Measurements from ENCODE around the gene GYPB.
"Not testable (repeated sequence)": the region's sequence is repeated elsewhere in the genome, so short reads cannot be mapped to it uniquely, and the experiment has no call there.

The GYPB gene

DNA sequence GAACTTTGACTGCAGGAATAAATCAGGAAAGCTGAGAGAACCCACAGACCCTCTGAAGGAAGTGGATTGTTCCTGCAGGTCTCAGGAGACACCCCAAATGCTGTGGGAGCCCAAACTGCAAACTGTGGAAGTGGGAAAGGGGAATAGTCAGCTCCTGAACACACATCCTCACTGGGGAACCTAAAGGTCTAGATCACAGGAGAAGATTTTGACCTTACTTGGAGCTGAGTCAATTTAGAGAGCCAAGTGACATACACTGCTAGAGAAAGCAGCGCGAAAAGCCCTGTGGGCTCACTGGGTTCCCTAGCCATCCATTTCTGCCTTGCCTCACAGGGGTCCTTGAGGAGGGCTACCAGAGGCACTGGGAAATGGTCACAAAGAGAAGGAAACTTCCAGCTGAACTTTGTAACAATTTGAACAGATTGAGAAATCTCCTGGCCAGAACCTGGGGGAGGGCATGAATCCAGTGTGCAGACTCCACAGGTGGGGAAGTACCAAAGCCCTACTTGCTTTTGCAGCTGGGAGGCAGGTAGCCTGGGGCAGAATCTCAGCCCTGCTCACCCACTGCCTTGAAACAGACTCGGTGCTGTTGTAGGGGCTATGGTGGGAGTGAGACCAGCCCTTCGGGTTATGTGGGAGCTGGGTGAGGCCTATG is 5.3 kb upstream of the GYPB start:
- not testable (repeated sequence) for H3F3A ChIP-seq (ENCODE audit: low read depth); H3K9ac ChIP-seq (ENCODE audit: low read depth, low read length, poor library complexity, severe bottlenecking); H2AFZ ChIP-seq (ENCODE audit: low read length); H3K9me3 ChIP-seq (ENCODE audit: insufficient read depth, low read depth, low read length); H3K4me1 ChIP-seq (ENCODE audit: insufficient read depth, low read length, poor library complexity, severe bottlenecking); H3K4me3 ChIP-seq (ENCODE audit: low read length, poor library complexity, severe bottlenecking); H4K20me1 ChIP-seq (ENCODE audit: insufficient read depth, low read length, poor library complexity, severe bottlenecking); H3K79me2 ChIP-seq (ENCODE audit: insufficient read depth, low read length); H3K36me3 ChIP-seq (ENCODE audit: insufficient read depth, low read length); H3K9me2 ChIP-seq (replicated peaks; ENCODE audit: low read depth, low read length); H3K4me2 ChIP-seq (ENCODE audit: low read depth, low read length, poor library complexity, severe bottlenecking); H3K27me3 ChIP-seq (ENCODE audit: insufficient read depth, low read length, poor library complexity, severe bottlenecking)

DNA sequence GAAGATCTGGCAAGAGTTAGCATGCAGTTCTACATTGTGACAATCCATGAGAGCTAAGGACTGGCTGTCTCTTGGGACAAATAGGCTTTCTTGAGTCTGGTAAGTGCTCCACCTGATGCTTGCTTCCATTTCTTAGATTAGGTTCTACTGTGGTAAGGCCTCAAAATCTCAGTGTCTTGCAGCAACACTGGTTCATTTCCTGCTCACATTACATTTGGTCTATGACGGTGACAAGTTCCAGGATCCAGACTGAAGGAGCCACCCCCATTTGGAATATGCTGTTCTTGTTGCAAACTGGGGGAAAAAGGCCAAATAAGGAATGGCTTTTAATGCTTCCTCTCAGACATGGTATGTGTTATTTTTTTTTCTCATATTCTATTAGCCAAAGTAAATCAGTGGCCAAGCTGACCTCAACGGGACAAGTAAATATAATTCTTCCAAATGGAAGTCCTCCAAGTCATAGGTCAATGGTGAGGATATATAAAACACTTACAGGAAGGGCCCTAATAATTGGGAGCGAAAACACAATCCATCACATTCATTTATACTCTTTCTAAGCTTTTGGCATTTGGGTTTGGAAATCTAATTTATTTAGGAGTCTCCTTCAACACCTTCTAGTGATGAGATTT is 3.7 kb upstream of the GYPB start:
- H3K9ac ChIP-seq (ENCODE audit: low read depth, low read length, poor library complexity, severe bottlenecking); H3K4me2 ChIP-seq (ENCODE audit: low read depth, low read length, poor library complexity, severe bottlenecking); H3K27me3 ChIP-seq (ENCODE audit: insufficient read depth, low read length, poor library complexity, severe bottlenecking); H3K9me3 ChIP-seq (ENCODE audit: insufficient read depth, low read depth, low read length); H3K4me3 ChIP-seq (ENCODE audit: low read length, poor library complexity, severe bottlenecking); H3F3A ChIP-seq (ENCODE audit: low read depth); H4K20me1 ChIP-seq (ENCODE audit: insufficient read depth, low read length, poor library complexity, severe bottlenecking); H3K9me2 ChIP-seq (replicated peaks; ENCODE audit: low read depth, low read length); H3K79me2 ChIP-seq (ENCODE audit: insufficient read depth, low read length); H3K4me1 ChIP-seq (ENCODE audit: insufficient read depth, low read length, poor library complexity, severe bottlenecking); H2AFZ ChIP-seq (ENCODE audit: low read length); H3K36me3 ChIP-seq (ENCODE audit: insufficient read depth, low read length): not testable (repeated sequence)

DNA sequence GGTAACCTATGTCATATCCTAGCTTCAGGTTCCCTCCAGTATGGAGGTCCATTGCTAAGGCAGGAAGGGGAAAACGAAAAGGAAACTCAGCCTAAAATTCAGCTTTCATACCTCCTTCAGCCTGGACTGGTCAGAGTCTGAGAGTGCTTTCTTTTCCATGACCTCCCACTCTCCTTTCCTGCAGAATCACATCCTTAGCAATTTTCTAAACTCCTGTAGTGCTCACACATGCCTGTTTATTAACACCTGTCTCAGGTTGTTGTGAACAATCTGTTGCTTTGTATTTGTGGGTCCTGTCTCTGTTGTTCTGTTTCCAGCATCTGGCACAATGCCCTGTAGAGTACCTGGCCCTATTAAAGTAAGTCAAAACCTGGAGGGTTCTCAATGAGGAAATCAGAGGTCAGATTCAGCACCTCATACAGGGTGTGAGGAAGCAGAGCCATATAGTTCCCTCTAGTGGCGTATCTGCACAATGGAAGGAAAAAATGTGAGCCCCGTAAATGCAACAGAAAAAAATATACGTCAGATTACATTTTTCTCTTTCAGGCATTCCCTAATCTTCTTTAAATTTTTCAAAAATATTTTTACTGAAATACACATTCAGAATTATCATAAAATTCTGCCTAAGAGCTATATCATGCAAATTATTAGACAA is 2.3 kb upstream of the GYPB start:
- H2AFZ ChIP-seq (ENCODE audit: low read length) = 0 out of 2 replicates have a peak overlapping the region, but pooled peaks have one; percentile 49
- not testable (repeated sequence) for H3K4me2 ChIP-seq (ENCODE audit: low read depth, low read length, poor library complexity, severe bottlenecking); H3K79me2 ChIP-seq (ENCODE audit: insufficient read depth, low read length); H4K20me1 ChIP-seq (ENCODE audit: insufficient read depth, low read length, poor library complexity, severe bottlenecking); H3K9ac ChIP-seq (ENCODE audit: low read depth, low read length, poor library complexity, severe bottlenecking); H3F3A ChIP-seq (ENCODE audit: low read depth); H3K9me2 ChIP-seq (replicated peaks; ENCODE audit: low read depth, low read length); H3K27me3 ChIP-seq (ENCODE audit: insufficient read depth, low read length, poor library complexity, severe bottlenecking); H3K4me1 ChIP-seq (ENCODE audit: insufficient read depth, low read length, poor library complexity, severe bottlenecking); H3K36me3 ChIP-seq (ENCODE audit: insufficient read depth, low read length); H3K4me3 ChIP-seq (ENCODE audit: low read length, poor library complexity, severe bottlenecking); H3K9me3 ChIP-seq (ENCODE audit: insufficient read depth, low read depth, low read length)
- TF ChIP-seq, protein P1, sequence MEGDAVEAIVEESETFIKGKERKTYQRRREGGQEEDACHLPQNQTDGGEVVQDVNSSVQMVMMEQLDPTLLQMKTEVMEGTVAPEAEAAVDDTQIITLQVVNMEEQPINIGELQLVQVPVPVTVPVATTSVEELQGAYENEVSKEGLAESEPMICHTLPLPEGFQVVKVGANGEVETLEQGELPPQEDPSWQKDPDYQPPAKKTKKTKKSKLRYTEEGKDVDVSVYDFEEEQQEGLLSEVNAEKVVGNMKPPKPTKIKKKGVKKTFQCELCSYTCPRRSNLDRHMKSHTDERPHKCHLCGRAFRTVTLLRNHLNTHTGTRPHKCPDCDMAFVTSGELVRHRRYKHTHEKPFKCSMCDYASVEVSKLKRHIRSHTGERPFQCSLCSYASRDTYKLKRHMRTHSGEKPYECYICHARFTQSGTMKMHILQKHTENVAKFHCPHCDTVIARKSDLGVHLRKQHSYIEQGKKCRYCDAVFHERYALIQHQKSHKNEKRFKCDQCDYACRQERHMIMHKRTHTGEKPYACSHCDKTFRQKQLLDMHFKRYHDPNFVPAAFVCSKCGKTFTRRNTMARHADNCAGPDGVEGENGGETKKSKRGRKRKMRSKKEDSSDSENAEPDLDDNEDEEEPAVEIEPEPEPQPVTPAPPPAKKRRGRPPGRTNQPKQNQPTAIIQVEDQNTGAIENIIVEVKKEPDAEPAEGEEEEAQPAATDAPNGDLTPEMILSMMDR (conservative IDR thresholded peaks at IDR 0.05; ENCODE audit: low read length) = peak; percentile 68

DNA sequence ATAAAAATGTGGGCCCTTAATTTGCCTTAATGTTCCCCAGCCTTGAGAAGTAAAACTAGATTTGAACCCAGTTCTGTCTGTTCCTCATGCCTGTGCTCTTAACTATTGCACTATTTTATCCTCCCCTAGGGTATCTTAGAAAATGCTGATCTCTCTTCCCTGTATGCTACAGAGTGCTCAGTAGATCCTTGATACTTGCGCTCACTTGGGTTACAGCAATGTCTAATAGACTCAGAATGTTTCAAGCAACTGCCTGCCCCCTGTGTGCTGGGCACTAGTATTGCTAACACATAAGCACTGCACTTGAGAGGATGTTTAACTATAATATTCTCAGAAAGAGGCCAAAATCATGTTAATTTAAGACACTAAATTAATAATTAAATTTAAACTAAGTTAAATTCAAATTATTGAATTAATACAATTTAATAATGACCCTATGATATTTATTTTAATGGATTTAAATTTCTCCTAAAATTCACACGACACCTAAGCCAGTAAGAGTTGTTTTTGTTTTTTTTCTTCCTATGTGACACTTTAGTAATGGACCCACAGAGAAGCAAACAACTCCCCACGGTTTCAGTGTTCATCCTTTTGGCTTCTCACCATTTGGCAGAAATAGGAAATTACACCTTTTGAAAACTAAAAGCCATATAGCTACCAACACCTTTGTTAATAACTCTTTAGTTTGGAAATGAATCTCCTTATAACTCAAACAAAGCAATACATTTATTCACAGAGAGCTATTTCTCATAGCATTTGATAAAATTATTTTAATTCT is 768 bp downstream of the GYPB start:
- H3K4me1 ChIP-seq (ENCODE audit: insufficient read depth, low read length, poor library complexity, severe bottlenecking); H3K36me3 ChIP-seq (ENCODE audit: insufficient read depth, low read length); H3K4me3 ChIP-seq (ENCODE audit: low read length, poor library complexity, severe bottlenecking); H3F3A ChIP-seq (ENCODE audit: low read depth); H2AFZ ChIP-seq (ENCODE audit: low read length); H4K20me1 ChIP-seq (ENCODE audit: insufficient read depth, low read length, poor library complexity, severe bottlenecking); H3K9me3 ChIP-seq (ENCODE audit: insufficient read depth, low read depth, low read length); H3K9ac ChIP-seq (ENCODE audit: low read depth, low read length, poor library complexity, severe bottlenecking); H3K79me2 ChIP-seq (ENCODE audit: insufficient read depth, low read length); H3K9me2 ChIP-seq (replicated peaks; ENCODE audit: low read depth, low read length); H3K4me2 ChIP-seq (ENCODE audit: low read depth, low read length, poor library complexity, severe bottlenecking); H3K27me3 ChIP-seq (ENCODE audit: insufficient read depth, low read length, poor library complexity, severe bottlenecking): not testable (repeated sequence)

DNA sequence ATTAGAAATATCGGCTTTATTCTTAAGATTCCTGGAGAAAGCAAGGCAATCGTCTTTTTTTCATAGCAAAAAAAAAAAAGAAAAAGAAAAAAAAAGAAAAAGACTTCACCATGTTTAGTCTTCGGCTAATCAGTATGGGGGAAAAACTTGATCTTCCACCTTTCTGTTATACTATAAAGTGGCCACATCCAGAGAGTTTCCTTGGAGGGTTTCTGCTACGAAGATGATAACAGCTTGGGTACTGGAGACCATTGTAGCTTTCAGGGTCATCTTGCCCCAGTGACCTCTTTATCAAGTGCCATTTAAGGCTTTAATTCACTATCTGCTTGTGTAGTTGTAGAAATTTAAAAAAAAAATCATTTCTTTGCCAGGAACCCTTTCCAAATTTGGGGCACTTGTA is 1.9 kb downstream of the GYPB start:
- not testable (repeated sequence) for H3K9me2 ChIP-seq (replicated peaks; ENCODE audit: low read depth, low read length); H4K20me1 ChIP-seq (ENCODE audit: insufficient read depth, low read length, poor library complexity, severe bottlenecking); H3K79me2 ChIP-seq (ENCODE audit: insufficient read depth, low read length); H3K9me3 ChIP-seq (ENCODE audit: insufficient read depth, low read depth, low read length); H3K4me3 ChIP-seq (ENCODE audit: low read length, poor library complexity, severe bottlenecking); H2AFZ ChIP-seq (ENCODE audit: low read length); H3F3A ChIP-seq (ENCODE audit: low read depth); H3K9ac ChIP-seq (ENCODE audit: low read depth, low read length, poor library complexity, severe bottlenecking); H3K4me1 ChIP-seq (ENCODE audit: insufficient read depth, low read length, poor library complexity, severe bottlenecking); H3K27me3 ChIP-seq (ENCODE audit: insufficient read depth, low read length, poor library complexity, severe bottlenecking); H3K36me3 ChIP-seq (ENCODE audit: insufficient read depth, low read length); H3K4me2 ChIP-seq (ENCODE audit: low read depth, low read length, poor library complexity, severe bottlenecking)

DNA sequence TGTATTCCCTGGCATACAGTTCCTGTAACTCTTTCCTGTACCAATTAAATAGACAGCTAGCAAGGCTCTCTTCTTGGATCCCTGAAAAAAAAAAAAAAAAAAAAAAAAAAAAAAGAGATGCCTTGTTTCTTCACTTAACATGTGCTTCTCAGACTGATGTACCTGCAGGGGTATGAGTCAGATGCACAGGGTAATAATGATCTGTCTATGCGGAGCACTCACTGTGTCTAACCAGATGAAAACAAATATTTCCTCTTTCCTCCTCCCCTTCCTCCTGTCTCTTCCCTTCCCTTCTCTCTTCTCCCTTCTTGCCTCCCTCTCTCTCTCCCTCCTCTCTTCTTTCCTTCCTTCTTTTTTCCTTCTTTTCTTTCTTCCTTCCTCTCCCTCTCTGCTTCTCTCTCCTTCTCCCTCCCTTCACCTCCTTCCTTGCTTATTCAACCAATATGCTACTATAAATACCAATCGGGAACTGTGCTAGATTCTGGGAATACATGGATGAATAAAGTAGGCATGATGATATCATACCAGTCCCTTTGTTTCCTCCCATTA is 3.0 kb downstream of the GYPB start:
- H3F3A ChIP-seq (ENCODE audit: low read depth); H3K4me3 ChIP-seq (ENCODE audit: low read length, poor library complexity, severe bottlenecking); H3K27me3 ChIP-seq (ENCODE audit: insufficient read depth, low read length, poor library complexity, severe bottlenecking); H3K9me2 ChIP-seq (replicated peaks; ENCODE audit: low read depth, low read length); H3K79me2 ChIP-seq (ENCODE audit: insufficient read depth, low read length); H4K20me1 ChIP-seq (ENCODE audit: insufficient read depth, low read length, poor library complexity, severe bottlenecking); H3K4me1 ChIP-seq (ENCODE audit: insufficient read depth, low read length, poor library complexity, severe bottlenecking); H2AFZ ChIP-seq (ENCODE audit: low read length); H3K9me3 ChIP-seq (ENCODE audit: insufficient read depth, low read depth, low read length); H3K4me2 ChIP-seq (ENCODE audit: low read depth, low read length, poor library complexity, severe bottlenecking); H3K36me3 ChIP-seq (ENCODE audit: insufficient read depth, low read length); H3K9ac ChIP-seq (ENCODE audit: low read depth, low read length, poor library complexity, severe bottlenecking): not testable (repeated sequence)
